GM18909 (cell line): ENCODE data around the gene HERC2.

Experiments
- ATAC-seq: cut with Tn5 transposase; IDR thresholded peaks from one replicate; pipeline ENCODE4 v1.9.1; 2021; ENCODE audit warnings: mild to moderate bottlenecking; ENCODE audit not compliant: unreplicated experiment, poor library complexity

Gene HERC2

GRCh38 chr15:28081594-28081993 lies 240.4 kb downstream of the HERC2 start:
- no peak for ATAC-seq

- no peak for ATAC-seq
Measured at GRCh38 chr15:28080386-28080785, 241.6 kb downstream of the HERC2 start.

- ATAC-seq, result no peak
Measured at GRCh38 chr15:28079313-28079969, 242.5 kb downstream of the HERC2 start.

GRCh38 chr15:28078191-28078719 lies 243.7 kb downstream of the HERC2 start:
- no peak for ATAC-seq

- ATAC-seq, result no peak
Measured at GRCh38 chr15:28075573-28075972, 246.4 kb downstream of the HERC2 start.

- no peak for ATAC-seq
Measured at GRCh38 chr15:28068930-28069329, 253.0 kb downstream of the HERC2 start.

- ATAC-seq, result no peak
Measured at GRCh38 chr15:28066231-28066630, 255.7 kb downstream of the HERC2 start.
